HG03175 (cell line): ENCODE data around the gene ZNF174.

Source experiments
- ATAC-seq: cut with Tn5 transposase; IDR thresholded peaks from one replicate; pipeline ENCODE4 v1.9.1; 2021; ENCODE audit warnings: mild to moderate bottlenecking, moderate library complexity; ENCODE audit not compliant: unreplicated experiment

Gene ZNF174

DNA sequence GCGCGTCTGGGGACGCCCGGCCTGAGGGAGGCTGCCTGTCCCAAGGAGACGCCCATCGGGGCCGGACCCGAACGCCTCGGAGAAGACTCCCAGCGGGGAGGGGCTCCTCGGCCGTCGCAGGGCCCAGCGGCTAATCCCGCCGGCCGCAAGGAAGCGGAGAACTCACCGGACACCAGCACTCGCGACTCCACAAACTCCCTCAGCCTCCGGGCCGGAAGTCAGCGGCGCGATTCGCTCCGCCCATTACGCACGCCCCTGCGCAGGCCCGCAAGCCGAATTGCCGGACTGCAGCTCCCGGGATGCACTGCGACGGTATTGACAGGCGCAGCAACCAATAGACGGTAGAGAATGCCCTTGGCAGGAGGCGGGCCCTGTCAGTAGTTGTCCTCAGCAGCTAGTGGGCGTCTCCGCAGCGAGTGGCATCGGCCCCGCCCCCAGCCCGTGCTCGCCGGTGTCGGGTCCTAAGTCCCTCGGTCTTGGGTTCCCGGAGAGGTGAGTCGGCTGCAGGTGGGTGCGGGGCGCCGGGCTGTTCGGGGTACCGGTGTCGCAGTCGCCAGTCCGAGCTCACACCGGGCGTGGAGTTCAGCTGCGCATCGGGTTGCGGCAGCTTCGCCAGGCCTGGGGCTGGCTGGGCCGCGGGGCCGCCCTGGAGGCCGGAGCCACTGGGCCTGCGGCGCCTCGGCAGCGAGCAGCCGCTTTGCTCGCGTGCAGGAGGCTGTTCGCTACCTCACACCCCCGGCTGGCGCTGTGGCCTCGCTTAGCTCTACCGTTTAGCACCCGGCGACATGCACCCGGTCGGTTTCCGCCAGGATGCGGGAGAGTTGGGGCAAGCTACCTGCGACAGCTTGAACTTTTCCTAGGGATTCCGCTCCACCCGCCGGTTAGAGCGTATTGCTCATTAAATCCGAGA is at the start of gene ZNF174, which contains the start of gene ZSCAN32:
Gene ZNF174 (plus strand): TSS at position 437 of the 910 bp plus-strand sequence. CDS start 790 bp downstream, outside the sequence.
Gene ZSCAN32 (minus strand): TSS at position 226 of the 910 bp plus-strand sequence. CDS start 3,447 bp downstream, outside the sequence.
- peak; percentile 98 for ATAC-seq

DNA sequence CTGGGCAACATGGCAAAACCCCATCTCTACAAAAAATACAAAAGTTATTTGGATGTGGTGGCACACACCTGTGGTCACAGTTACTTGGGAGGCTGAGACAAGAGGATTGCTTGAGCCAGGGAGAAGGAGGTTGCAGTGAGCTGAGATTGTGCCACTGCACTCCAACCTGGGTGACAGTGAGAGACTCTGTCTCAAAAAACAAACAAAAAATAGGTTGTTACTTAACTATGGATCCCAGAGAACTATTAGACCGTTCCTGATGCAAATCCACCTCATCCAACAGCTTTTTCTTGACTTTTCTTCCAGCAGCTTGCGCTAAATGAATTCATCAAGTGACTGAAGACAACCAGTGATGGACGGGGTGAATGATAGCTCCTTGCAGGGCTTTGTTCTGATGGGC is 45.4 kb upstream of the ZNF174 start, which contains the start of gene OR2C1:
Gene OR2C1 (plus strand): TSS at position 301 of the 400 bp plus-strand sequence. CDS start 52 bp downstream, at position 353.
- ATAC-seq, result no peak

DNA sequence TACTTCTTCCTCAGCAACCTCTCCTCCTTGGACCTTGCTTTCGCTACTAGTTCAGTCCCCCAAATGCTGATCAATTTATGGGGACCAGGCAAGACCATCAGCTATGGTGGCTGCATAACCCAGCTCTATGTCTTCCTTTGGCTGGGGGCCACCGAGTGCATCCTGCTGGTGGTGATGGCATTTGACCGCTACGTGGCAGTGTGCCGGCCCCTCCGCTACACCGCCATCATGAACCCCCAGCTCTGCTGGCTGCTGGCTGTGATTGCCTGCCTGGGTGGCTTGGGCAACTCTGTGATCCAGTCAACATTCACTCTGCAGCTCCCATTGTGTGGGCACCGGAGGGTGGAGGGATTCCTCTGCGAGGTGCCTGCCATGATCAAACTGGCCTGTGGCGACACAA is 44.9 kb upstream of the ZNF174 start:
- no peak for ATAC-seq

DNA sequence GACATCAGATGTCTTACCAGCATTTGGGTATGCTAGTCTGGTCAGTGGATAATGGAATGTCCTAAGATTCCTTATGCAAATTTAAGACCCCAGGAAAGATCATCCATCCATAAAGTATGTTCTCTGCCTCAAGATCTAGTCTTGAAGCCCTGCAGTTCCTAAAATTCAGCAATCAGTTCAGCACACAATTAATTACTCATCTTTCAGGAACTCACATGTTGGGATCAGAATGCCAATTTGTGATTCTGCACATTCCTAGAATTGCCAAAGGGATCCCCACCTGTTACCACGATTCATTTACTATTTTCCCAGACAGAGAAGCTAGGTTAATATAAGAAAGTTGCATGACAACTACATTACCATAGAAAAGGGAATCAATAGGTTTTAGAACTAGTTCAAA is 42.1 kb upstream of the ZNF174 start:
- ATAC-seq, result no peak

- no peak for ATAC-seq
Observed at GRCh38 chr16:3362931-3363330, 38.1 kb upstream of the ZNF174 start.

GRCh38 chr16:3363793-3364192 is 37.2 kb upstream of the ZNF174 start:
- ATAC-seq, result no peak

DNA sequence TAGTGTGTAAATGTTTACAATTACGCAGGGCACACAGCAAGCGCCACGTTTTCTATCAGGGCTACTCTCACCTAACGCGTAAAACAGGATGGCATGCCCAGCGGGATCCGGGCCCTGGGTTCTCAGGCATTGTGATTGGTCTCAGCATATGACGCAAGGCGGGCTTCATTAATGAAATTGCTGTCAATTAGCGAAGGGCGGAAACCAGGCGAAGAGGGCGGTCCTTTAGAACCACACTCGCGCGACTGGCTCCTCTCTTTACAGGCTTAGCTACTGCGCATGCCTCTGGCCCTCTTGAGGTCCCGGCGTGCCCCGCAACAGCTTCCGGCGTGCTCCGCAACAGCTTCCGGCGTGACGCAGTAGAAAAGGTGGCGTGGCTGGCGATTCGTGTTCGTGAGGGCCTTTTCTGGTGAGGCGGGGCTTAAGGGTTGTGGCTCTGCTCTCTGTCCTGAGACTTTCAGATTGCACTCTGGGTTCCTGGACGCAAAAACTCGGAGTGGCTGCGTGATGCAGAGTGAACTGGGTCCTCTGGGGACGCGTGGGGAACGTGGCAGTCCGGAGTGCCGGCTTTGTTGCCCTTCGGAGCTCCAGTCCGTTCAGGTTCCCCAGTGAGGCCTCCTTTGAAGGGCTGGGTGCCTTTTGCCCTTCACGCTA is 36.1 kb upstream of the ZNF174 start:
- ATAC-seq, result peak; percentile 89

DNA sequence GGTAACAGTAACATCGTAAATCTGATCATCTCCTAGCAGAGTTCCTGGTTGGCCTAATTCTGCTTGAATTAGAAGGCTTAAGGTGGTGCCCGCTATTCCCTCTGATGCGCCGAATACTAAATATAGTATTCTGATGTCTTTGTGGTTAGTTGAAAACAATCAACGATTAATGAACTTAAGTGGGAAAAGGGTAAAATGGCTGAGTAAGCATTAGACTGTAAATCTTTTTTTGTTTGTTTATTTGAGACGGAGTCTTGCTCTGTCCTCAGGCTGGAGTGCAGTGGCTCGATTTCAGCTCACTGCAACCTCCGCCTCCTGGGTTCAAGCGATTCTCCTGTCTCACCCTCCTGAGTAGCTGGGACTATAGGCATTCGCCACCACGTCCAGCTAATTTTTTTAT is 31.9 kb upstream of the ZNF174 start:
- ATAC-seq, result no peak

- no peak for ATAC-seq
Observed at GRCh38 chr16:3375680-3376079, 25.3 kb upstream of the ZNF174 start.

GRCh38 chr16:3377917-3378316 is 23.1 kb upstream of the ZNF174 start:
- no peak for ATAC-seq

GRCh38 chr16:3383045-3383448 is 18.0 kb upstream of the ZNF174 start:
- no peak for ATAC-seq

- ATAC-seq, result no peak
Observed at GRCh38 chr16:3388325-3388724, 12.7 kb upstream of the ZNF174 start.

GRCh38 chr16:3389663-3390338 is 11.2 kb upstream of the ZNF174 start:
- no peak for ATAC-seq

DNA sequence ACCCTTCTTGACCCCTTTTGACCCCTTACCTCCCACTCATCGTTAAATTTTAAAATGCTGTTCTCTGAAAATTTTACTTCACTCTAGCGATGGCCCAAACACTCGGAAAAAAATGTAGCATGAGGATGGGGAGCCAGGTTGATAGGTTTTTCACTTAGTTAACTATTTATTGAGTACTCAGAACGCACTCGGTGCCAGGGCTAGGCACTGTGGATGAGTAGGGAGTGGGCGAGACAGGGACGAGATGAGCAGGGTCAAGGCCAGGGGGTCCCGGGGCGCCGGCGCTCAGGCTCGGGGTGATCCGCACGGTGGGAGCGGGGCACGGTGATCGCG is 603 bp upstream of the ZNF174 start:
- ATAC-seq, result no peak

DNA sequence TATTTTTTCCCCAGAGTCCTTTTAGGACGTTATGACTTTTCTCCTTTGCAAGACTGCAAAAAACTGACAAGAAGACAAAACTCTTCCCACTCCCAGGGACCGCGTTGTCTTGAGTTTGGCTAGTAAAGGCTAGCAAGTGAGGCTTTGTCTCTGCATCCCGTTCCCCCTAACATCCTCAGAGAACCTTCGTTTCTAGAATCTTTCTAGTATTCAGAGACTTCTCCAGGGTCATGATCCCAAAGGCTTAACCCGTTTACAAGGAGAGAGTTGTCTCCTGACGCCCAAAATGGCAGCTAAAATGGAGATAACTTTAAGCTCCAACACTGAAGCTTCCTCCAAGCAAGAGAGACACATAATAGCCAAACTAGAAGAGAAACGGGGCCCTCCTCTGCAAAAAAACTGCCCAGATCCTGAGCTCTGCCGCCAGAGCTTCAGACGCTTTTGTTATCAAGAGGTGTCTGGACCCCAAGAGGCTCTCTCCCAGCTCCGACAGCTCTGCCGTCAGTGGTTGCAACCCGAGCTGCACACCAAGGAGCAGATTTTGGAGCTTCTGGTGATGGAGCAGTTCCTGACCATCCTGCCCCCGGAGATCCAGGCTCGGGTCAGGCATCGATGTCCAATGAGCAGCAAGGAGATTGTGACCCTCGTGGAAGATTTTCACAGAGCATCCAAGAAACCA is 843 bp downstream of the ZNF174 start:
- no peak for ATAC-seq

GRCh38 chr16:3408561-3409197 is 7.7 kb downstream of the ZNF174 start:
- no peak for ATAC-seq

DNA sequence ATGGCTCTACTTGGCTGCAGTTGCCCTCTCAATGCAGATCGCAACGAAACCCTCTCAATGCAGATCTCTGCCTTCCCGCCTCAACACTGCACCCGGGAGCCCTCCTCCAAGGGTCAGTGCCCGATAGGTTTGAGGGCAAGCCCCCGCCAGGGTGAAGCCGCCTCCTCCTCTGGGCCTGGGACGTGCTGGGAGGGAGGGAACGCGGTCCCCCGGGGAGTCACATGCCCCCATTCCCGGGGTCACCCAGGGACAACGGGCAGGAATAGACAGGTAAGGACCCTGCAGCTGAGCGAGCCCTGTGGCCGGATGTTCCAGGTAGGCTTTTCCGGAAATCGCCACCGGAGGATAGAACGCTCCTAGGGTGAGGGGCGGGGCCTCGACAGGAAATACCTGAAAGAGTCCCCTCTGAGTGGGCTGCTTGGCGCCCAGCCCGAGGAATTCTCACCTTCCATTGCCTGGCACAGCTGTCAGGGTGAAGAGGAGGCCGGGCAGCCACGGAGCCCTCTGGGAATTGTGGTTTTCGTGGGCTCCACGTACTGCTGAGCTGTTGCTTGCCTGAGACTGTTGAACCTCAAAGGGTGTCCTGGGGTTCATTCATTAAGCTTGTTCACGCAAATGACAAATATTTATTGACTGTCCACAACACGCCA is 12.8 kb downstream of the ZNF174 start:
- ATAC-seq, result no peak

GRCh38 chr16:3431779-3432219 is 30.8 kb downstream of the ZNF174 start:
- no peak for ATAC-seq

DNA sequence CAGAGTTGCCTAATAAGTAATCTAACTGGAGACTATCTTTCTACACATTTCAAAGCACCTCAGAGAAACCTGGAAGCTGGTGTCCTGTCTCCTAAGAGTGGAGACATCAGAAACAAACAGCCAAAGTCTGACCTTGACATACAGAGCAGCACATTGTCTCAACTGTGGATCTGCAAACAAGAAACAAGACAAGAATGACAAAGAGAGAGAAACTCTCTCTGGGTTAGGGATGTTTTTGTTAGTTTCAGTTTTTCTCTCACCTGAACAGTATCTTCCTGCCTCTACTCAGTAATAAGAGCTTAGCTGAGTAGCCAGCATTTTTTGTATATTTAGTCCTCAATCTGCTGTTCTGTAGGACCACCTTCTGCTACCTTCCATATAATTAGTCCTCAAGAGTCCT is 33.4 kb downstream of the ZNF174 start:
- no peak for ATAC-seq

DNA sequence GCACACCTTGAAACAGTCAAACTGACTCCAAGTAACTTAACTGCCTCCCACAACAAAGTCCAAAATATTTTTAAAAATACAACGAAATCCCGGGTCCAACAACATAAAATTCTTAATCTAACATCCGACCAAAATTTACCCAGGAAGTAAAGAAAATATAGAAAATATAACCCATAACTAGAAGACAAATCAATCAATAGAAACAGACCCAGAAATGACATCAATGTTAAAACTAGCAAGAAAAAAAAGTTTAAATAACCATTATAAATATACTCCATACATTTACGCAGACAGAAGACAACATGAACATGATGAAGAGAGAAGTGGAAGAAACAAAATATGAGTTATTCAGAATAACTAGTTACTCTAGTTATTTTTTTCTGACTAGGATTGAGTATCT is 38.6 kb downstream of the ZNF174 start:
- no peak for ATAC-seq
